T1000 (cell line): ENCODE measurements around the gene FDXR.
"Not testable (repeated sequence)": the region's sequence is repeated elsewhere in the genome, so short reads cannot be mapped to it uniquely, and the experiment has no call there.

Source experiments
- DNase-seq: peaks from one replicate; lab custom pipeline; 2025; ENCODE audit warnings: mixed read lengths; lab: John Stamatoyannopoulos, UW

The FDXR gene

GRCh38 chr17:74872313-74873036 is at the start of gene FDXR:
TSS of gene FDXR (minus strand) at chr17:74872994. CDS start at chr17:74872944, 50 bp downstream.
- DNase-seq, result no peak

GRCh38 chr17:74922172-74922571 is 49.4 kb upstream of the FDXR start:
- no peak for DNase-seq

- no peak for DNase-seq
Measured at GRCh38 chr17:74921769-74922168, 49.0 kb upstream of the FDXR start.

- no peak for DNase-seq
Measured at GRCh38 chr17:74921026-74921681, 48.4 kb upstream of the FDXR start.

GRCh38 chr17:74920642-74921025 is 47.8 kb upstream of the FDXR start:
- no peak for DNase-seq

GRCh38 chr17:74920306-74920620 is 47.5 kb upstream of the FDXR start:
- no peak for DNase-seq

- no peak for DNase-seq
Measured at GRCh38 chr17:74919440-74920305, 46.9 kb upstream of the FDXR start.

GRCh38 chr17:74918906-74919305 is 46.1 kb upstream of the FDXR start:
- DNase-seq, result no peak

- no peak for DNase-seq
Measured at GRCh38 chr17:74917430-74917829, 44.6 kb upstream of the FDXR start.

- no peak for DNase-seq
Measured at GRCh38 chr17:74916851-74917199, 44.0 kb upstream of the FDXR start.

GRCh38 chr17:74916136-74916850 is 43.5 kb upstream of the FDXR start:
- DNase-seq, result no peak

GRCh38 chr17:74911423-74911822 is 38.6 kb upstream of the FDXR start:
- not testable (repeated sequence) for DNase-seq

GRCh38 chr17:74909097-74909496 is 36.3 kb upstream of the FDXR start:
- not testable (repeated sequence) for DNase-seq

- DNase-seq, result no peak
Measured at GRCh38 chr17:74907012-74907411, 34.2 kb upstream of the FDXR start.

- DNase-seq, result not testable (repeated sequence)
Measured at GRCh38 chr17:74906214-74906793, 33.5 kb upstream of the FDXR start.

GRCh38 chr17:74904687-74905409 is 32.1 kb upstream of the FDXR start:
- DNase-seq, result no peak

GRCh38 chr17:74903671-74904070 is 30.9 kb upstream of the FDXR start:
- DNase-seq, result no peak

- DNase-seq, result no peak
Measured at GRCh38 chr17:74903034-74903433, 30.2 kb upstream of the FDXR start.

- no peak for DNase-seq
Measured at GRCh38 chr17:74901353-74902135, 28.8 kb upstream of the FDXR start.

GRCh38 chr17:74900208-74900607 is 27.4 kb upstream of the FDXR start:
- no peak for DNase-seq
